Small intestine (tissue), 7 donors: Measurements from ENCODE around the gene NPFFR1. TPM values are rescaled to one million over a fixed set of nuclear protein-coding genes. Genes with fewer than 3 reads are reported as not detected.
"Not testable (repeated sequence)": the region's sequence is repeated elsewhere in the genome, so short reads cannot be mapped to it uniquely, and the experiment has no call there.

ENCODE experiments used
- DNase-seq, 2 donors: peaks; one replicate each; pipeline versions ENCODE4 v3.0.0 to v3.0.0-alpha.2; 2013
- FAIRE-seq: peaks from 2 replicates; lab custom pipeline; 2012; peaks lifted over from hg19 to GRCh38; lab: Jason Lieb, UNC
- H3K27ac ChIP-seq, 3 donors: one replicate each; pipeline ENCODE4 v1.5.1; 2013; ENCODE audit warnings: low read length in 2 of 3, mild to moderate bottlenecking in 2 of 3, control low read depth in 1 of 3, inconsistent platforms in 1 of 3, low read depth in 1 of 3, moderate library complexity in 1 of 3
- H3K27me3 ChIP-seq, 3 donors: one replicate each; pipeline ENCODE4 v1.6.1; 2013; ENCODE audit warnings: low read length in 3 of 3, inconsistent platforms in 1 of 3; ENCODE audit not compliant: control insufficient read depth in 3 of 3, insufficient read depth in 3 of 3
- H3K36me3 ChIP-seq, 3 donors: one replicate each; pipeline ENCODE4 v1.6.1; 2013; ENCODE audit warnings: low read length in 3 of 3, inconsistent platforms in 1 of 3, low read depth in 1 of 3, mild to moderate bottlenecking in 1 of 3, moderate library complexity in 1 of 3; ENCODE audit not compliant: control insufficient read depth in 3 of 3, insufficient read depth in 2 of 3
- H3K4me1 ChIP-seq, 3 donors: one replicate each; pipeline ENCODE4 v1.6.1; 2013; ENCODE audit warnings: low read length in 2 of 3, inconsistent platforms in 1 of 3, low read depth in 1 of 3, mild to moderate bottlenecking in 1 of 3, moderate library complexity in 1 of 3; ENCODE audit not compliant: control insufficient read depth in 3 of 3, insufficient read depth in 2 of 3
- H3K4me3 ChIP-seq, 3 donors: one replicate each; pipeline ENCODE4 v1.5.1; 2013; ENCODE audit warnings: low read length in 3 of 3, control low read depth in 1 of 3, inconsistent platforms in 1 of 3, low read depth in 1 of 3, mild to moderate bottlenecking in 1 of 3, moderate library complexity in 1 of 3
- H3K9me3 ChIP-seq, 2 donors: one replicate each; pipeline ENCODE4 v1.6.1; 2013; ENCODE audit warnings: low read depth in 1 of 2, low read length in 1 of 2; ENCODE audit not compliant: control insufficient read depth in 2 of 2, insufficient read depth in 1 of 2
- WGBS, 3 donors: extraction: QIAGEN DNeasy Blood & Tissue Kit; methylation state at CpG; one replicate each; pipeline ENCODE4 v1.1.7; 2013; 5-methylcytosine and 5-hydroxymethylcytosine counted together
- polyA plus RNA-seq, 4 donors: library from polyadenylated mRNA; stranded (reverse) in 3 of 4; unstranded in 1 of 4; fragments of 200-250 nt in 3 of 4; fragments of 120-200 nt in 1 of 4; gene quantifications; one replicate each; pipeline versions ENCODE4 v1.2.1 to v1.2.3, GENCODE V29; 2013
- donor health status: healthy with polysubstance abuse.
- donor health status: control.
- donor health status: control.
- donor health status: Bipolar disorder and iron deficiency.
- donor health status: healthy.

The NPFFR1 gene
- polyA plus RNA-seq, 4 donors: 0.06 to 0.22 TPM; not detected in 2

- Histone ChIP-seq H3K4me3 (no peak overlapping the region), H3K9me3 (no peaks in the 10 kb centered on the region), H3K36me3 (no peaks in the 10 kb centered on the region), H3K27ac (peak overlapping the region in 2 of 3 donors; percentile 14 to 25), H3K27me3 (no peaks in the 10 kb centered on the region), H3K4me1 (peaks cover 0 to 6% (median 0%) of the 10 kb centered on the region in 3 donors)
- FAIRE-seq: no peak
- 61 to 69% (median 69%) methylated on average over 9 of the region's 9 CpGs for WGBS, 3 donors
- peak; percentile 64 to 71 for DNase-seq
Measured at GRCh38 chr10:70267161-70267933, 16.5 kb downstream of the NPFFR1 start.

DNA sequence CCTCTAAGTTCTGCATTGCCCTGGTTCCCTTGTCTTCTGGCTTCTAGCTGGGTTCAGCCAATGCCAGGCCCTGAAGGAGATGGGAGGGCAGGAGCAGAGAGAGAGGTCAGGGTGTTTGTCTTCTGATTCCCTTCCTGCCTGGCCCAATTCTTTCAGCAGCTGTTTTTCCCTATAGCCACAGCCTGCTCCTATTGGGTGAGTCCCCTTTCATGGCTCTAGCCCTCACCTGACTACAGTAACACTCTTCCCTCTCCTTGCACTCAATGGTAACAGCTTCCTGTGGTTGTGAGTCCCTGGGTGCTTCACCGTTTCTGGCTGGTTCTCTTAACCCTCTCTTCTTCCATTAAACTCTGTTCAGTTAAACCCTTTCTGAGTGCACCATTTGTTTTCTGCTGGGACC lies 17.1 kb downstream of the NPFFR1 start:
- 38 to 71% (median 57%) methylated on average over 1 of the region's 1 CpG for WGBS, 3 donors
- no peak for DNase-seq
- no peak for FAIRE-seq

DNA sequence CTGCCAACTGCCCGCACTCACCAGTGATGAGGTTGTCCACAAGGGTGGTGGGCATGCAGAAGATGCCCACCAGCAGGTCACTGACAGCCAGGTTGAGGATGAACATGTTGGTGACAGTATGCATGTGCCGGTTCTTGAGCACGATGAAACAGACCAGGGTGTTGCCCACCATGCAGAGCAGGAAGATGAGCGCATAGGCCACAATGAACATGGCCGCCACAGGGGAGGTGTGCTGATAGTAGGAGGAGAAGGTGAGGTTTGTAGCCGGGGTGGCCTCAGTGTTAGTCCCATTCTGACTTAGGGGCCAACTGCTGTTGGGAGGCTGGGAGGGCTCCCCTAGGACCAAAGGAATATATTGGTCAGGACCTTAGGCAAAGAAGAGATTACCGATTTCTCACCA lies 17.7 kb downstream of the NPFFR1 start:
- 93 to 95% (median 95%) methylated on average over 7 of the region's 7 CpGs for WGBS, 3 donors
- peaks cover 0 to 7% of the 10 kb centered on the region in 2 donors for H3K9me3 ChIP-seq
- peaks cover 0 to 6% (median 0%) of the 10 kb centered on the region in 3 donors for H3K4me1 ChIP-seq
- no peak for FAIRE-seq
- no peak for DNase-seq
- no peak overlapping the region for H3K4me3 ChIP-seq
- no peaks in the 10 kb centered on the region for H3K36me3 ChIP-seq
- no peak overlapping the region for H3K27ac ChIP-seq
- H3K27me3 ChIP-seq: no peaks in the 10 kb centered on the region

More for the DNA sequence above, 17.1 kb downstream of the NPFFR1 start:
- H3K27me3 ChIP-seq: no peaks in the 10 kb centered on the region
- peaks cover 0 to 6% (median 0%) of the 10 kb centered on the region in 3 donors for H3K4me1 ChIP-seq
- peak overlapping the region in 1 of 3 donors; percentile 7 for H3K27ac ChIP-seq
- peaks cover 0 to under 1% of the 10 kb centered on the region in 2 donors for H3K9me3 ChIP-seq
- no peak overlapping the region for H3K4me3 ChIP-seq
- no peaks in the 10 kb centered on the region for H3K36me3 ChIP-seq

GRCh38 chr10:70265032-70265689 lies 18.6 kb downstream of the NPFFR1 start:
- peak in 1 of 2 donors; percentile 41 for DNase-seq
- no peak overlapping the region for H3K4me3 ChIP-seq
- H3K9me3 ChIP-seq: peaks cover 0 to 9% of the 10 kb centered on the region in 2 donors
- FAIRE-seq: no peak
- no peaks in the 10 kb centered on the region for H3K27me3 ChIP-seq
- H3K4me1 ChIP-seq: peaks cover 0 to 6% (median 0%) of the 10 kb centered on the region in 3 donors
- H3K36me3 ChIP-seq: no peaks in the 10 kb centered on the region
- 52 to 61% (median 52%) methylated on average over 10 of the region's 10 CpGs for WGBS, 3 donors
- H3K27ac ChIP-seq: no peak overlapping the region

DNA sequence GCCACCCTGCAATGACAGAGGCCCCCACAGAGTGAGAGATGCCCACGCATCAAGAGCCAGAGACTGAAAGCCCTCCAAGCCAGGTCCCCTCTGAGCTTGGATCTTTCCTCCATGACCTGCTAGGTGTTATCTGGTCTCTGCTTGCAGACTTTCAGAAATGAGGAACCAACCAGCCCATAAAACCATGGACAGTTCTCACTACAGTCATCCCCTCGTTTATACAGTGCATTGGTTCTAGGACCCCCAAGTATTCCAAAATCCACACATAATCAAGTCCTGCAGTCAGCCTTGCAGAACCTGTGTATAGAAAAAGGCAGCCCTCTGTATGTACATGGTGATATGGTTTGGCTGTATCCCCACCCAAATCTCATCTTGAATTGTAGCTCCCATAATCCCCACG lies 23.1 kb downstream of the NPFFR1 start:
- H3K27ac ChIP-seq: no peak overlapping the region
- H3K36me3 ChIP-seq: no peaks in the 10 kb centered on the region
- H3K9me3 ChIP-seq: peaks cover 0 to 9% of the 10 kb centered on the region in 2 donors
- H3K4me3 ChIP-seq: no peak overlapping the region
- H3K4me1 ChIP-seq: peaks cover 0 to 11% (median 0%) of the 10 kb centered on the region in 3 donors
- DNase-seq: no peak
- WGBS, 3 donors: 78 to 97% (median 86%) methylated on average over 3 of the region's 3 CpGs
- H3K27me3 ChIP-seq: peaks cover 0 to 4% (median 3%) of the 10 kb centered on the region in 3 donors
- no peak for FAIRE-seq

DNA sequence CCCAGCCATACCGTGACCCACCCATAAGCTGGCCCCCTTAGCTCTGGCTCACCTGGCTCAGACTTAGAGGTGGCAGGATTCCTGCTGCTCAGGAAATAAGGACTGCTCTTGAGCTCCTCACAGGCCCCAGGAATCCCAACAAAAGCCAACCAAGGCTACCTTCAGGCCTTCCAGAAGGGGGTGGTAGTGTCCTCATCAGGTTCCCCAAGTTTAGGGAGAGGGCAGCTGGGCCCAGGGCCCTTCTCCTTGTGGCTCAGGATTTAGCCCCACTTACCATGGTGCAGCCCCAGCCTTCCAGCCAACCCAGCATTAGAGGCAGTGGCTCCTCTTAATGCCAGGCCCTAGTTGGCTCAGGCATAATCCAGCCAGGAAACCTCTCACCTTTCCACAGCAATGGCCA lies 23.5 kb downstream of the NPFFR1 start:
- WGBS, 3 donors: 78 to 92% (median 85%) methylated on average over 1 of the region's 1 CpG
- no peak for FAIRE-seq
- no peak overlapping the region for H3K27ac ChIP-seq
- H3K9me3 ChIP-seq: peaks cover 0 to 9% of the 10 kb centered on the region in 2 donors
- H3K27me3 ChIP-seq: peaks cover 0 to 8% (median 4%) of the 10 kb centered on the region in 3 donors
- no peak overlapping the region for H3K4me3 ChIP-seq
- H3K4me1 ChIP-seq: peaks cover 0 to 16% (median 3%) of the 10 kb centered on the region in 3 donors
- no peaks in the 10 kb centered on the region for H3K36me3 ChIP-seq
- DNase-seq: no peak

DNA sequence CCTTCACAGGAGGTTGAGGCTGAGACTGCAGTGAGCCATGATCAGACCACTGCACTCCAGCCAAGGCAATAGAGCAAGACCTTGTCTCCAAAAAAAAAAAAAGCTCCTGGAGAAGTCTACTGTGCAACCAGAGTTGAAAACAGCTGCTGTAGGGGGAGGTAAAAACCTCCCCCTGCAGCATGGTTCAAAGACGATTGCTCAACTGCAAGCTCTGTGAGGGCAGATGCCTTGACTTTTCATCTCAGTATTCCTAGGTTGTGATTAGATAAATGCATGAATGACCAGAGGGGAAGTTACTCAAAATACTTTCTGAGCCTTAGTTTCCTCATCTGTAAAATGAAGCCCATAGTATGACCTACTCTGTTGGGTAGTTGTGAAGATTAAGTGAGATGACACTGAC lies 25.6 kb downstream of the NPFFR1 start:
- no peak overlapping the region for H3K27ac ChIP-seq
- no peak for FAIRE-seq

DNA sequence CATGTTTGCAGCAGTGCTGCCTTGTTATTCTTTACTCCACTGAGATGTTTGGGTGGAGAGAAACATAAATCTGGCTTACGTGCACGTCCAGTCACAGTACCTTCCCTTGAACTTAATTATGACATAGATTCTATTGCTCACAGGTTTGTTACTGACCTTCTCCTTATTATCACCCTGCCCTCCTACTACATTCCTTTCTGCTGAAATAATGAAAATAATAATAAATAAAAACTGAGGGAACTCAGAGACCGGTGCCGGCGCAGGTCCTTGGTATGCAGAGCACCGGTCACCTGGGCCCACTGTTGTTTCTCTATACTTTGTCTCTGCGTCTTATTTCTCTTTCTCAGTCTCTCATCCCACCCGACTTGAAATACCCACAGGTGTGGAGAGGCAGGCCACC lies 26.0 kb downstream of the NPFFR1 start:
- 89 to 92% (median 92%) methylated on average over 8 of the region's 8 CpGs for WGBS, 3 donors
- peaks cover 0 to 18% (median 3%) of the 10 kb centered on the region in 3 donors for H3K4me1 ChIP-seq
- H3K36me3 ChIP-seq, FAIRE-seq, H3K27ac ChIP-seq, DNase-seq, H3K4me3 ChIP-seq: not testable (repeated sequence)
- peaks cover 0 to 27% (median 10%) of the 10 kb centered on the region in 3 donors for H3K27me3 ChIP-seq
- H3K9me3 ChIP-seq: peaks cover 0 to 12% of the 10 kb centered on the region in 2 donors

More for the DNA sequence above, 25.6 kb downstream of the NPFFR1 start:
- Histone ChIP-seq H3K4me1 (peaks cover 0 to 18% (median 3%) of the 10 kb centered on the region in 3 donors), H3K36me3 (no peaks in the 10 kb centered on the region), H3K27me3 (peaks cover 0 to 23% (median 10%) of the 10 kb centered on the region in 3 donors), H3K9me3 (peaks cover 0 to 9% of the 10 kb centered on the region in 2 donors), H3K4me3 (no peak overlapping the region)
- WGBS, 3 donors: 79 to 85% (median 82%) methylated on average over 1 of the region's 1 CpG
- no peak for DNase-seq
